ENCODE data around the gene LY6G6C. TPM values are rescaled to one million over a fixed set of nuclear protein-coding genes. Genes with fewer than 3 reads are reported as not detected.

Gene LY6G6C
- total RNA-seq, 1 experiment from 2014 or later, result 2.1 TPM

DNA sequence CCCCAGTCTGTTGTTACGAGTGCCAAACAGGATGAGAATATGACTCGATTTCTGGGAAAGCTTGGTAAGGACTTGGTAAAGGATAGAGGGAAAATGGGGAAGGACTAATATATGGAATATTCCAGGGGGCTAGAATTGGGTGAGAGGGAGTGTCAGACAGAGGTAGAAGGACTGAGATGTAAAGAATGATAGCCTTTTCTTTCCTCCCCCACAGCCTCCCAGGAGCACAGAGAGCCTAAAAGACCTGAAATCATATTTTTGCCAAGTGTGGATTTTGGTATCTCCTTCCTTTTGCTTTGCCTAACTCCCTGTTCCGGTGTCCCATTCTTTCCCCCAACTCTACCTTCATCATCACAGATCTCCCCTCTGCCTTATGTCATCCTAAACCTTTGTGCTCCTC is 21.3 kb upstream of the LY6G6C start:
- no peak overlapping the region for H3K4me3 ChIP-seq
- H3K4me1 ChIP-seq (replicated peaks; ENCODE audit: insufficient read depth), result peaks cover 37% of the 10 kb centered on the region
- no peak overlapping the region for H2AFZ ChIP-seq
- no peak overlapping the region for H3K4me2 ChIP-seq
- no TSS peak for BruUV-seq (replicated peaks)
- peaks cover 12% of the 10 kb centered on the region; the same call in 1 of the 2 replicates for H3K36me3 ChIP-seq (ENCODE audit: low read depth)
- intact Hi-C loops (cut with micrococcal nuclease; ENCODE audit: unreplicated experiment), result no loop called here
- no peak overlapping the region for H3K27ac ChIP-seq
- ChIA-PET POLR2A (ENCODE audit: unreplicated experiment) (no interaction called here), CTCF (no interaction called here)
- no peaks in the 10 kb centered on the region for H3K9me2 ChIP-seq (ENCODE audit: insufficient read depth)
- H3K79me2 ChIP-seq (ENCODE audit: low read depth), result peaks cover 7% of the 10 kb centered on the region; the same call in 1 of the 2 replicates
- no peaks in the 10 kb centered on the region for H3K27me3 ChIP-seq (ENCODE audit: insufficient read depth, low read depth)
- no peak for DNase-seq
- H3F3A ChIP-seq (ENCODE audit: insufficient read depth, low read depth), result peaks cover 38% of the 10 kb centered on the region
- no peaks in the 10 kb centered on the region for H3K9me3 ChIP-seq (ENCODE audit: insufficient read depth, low read depth)
- H4K20me1 ChIP-seq (ENCODE audit: insufficient read depth), result no peaks in the 10 kb centered on the region
- TF ChIP-seq, protein P1, sequence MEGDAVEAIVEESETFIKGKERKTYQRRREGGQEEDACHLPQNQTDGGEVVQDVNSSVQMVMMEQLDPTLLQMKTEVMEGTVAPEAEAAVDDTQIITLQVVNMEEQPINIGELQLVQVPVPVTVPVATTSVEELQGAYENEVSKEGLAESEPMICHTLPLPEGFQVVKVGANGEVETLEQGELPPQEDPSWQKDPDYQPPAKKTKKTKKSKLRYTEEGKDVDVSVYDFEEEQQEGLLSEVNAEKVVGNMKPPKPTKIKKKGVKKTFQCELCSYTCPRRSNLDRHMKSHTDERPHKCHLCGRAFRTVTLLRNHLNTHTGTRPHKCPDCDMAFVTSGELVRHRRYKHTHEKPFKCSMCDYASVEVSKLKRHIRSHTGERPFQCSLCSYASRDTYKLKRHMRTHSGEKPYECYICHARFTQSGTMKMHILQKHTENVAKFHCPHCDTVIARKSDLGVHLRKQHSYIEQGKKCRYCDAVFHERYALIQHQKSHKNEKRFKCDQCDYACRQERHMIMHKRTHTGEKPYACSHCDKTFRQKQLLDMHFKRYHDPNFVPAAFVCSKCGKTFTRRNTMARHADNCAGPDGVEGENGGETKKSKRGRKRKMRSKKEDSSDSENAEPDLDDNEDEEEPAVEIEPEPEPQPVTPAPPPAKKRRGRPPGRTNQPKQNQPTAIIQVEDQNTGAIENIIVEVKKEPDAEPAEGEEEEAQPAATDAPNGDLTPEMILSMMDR (conservative IDR thresholded peaks at IDR 0.05), result no peak
- TF ChIP-seq EZH2 (IDR thresholded peaks at IDR 0.05; ENCODE audit: low read depth), result no peak

DNA sequence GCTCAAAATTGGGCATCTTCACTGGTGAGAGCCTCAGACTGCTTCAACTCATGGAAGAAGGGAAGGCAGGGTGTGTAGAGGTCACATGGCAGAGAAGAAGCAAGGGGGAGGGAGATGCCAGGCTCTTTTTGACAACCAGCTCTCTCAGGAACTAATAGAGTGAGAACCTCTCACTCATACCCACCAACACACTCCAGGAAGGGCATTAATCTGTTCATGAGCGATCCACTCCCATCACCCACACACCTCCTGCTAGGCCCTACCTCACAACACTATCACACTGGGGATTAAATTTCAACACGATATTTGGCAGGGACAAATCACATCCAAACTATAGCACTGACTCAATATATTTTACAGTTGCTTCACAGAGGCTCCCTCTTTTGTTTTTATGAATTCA is 20.3 kb upstream of the LY6G6C start:
- Histone ChIP-seq H3K79me2 (ENCODE audit: low read depth) (peaks cover 9% of the 10 kb centered on the region), H3K4me1 (replicated peaks; ENCODE audit: insufficient read depth) (peaks cover 37% of the 10 kb centered on the region), H2AFZ (no peak overlapping the region), H3K9me2 (ENCODE audit: insufficient read depth) (no peaks in the 10 kb centered on the region), H3F3A (ENCODE audit: insufficient read depth, low read depth) (peaks cover 33% of the 10 kb centered on the region), H3K4me3 (no peak overlapping the region), H4K20me1 (ENCODE audit: insufficient read depth) (no peaks in the 10 kb centered on the region), H3K9me3 (ENCODE audit: insufficient read depth, low read depth) (no peaks in the 10 kb centered on the region), H3K27me3 (ENCODE audit: insufficient read depth, low read depth) (no peaks in the 10 kb centered on the region), H3K27ac (no peak overlapping the region), H3K36me3 (ENCODE audit: low read depth) (peaks cover 12% of the 10 kb centered on the region; the same call in 1 of the 2 replicates), H3K4me2 (no peak overlapping the region)
- DNase-seq, result no peak
- no TSS peak for BruUV-seq (replicated peaks)
- CTCF ChIA-PET, result interaction anchor here (0.5 kb wide), 1 partner anchor 88 kb away, joined by 8 read pairs; no protein-coding TSS in a partner anchor
- intact Hi-C loops (cut with micrococcal nuclease; ENCODE audit: unreplicated experiment), result no loop called here
- TF ChIP-seq, protein P1 (conservative IDR thresholded peaks at IDR 0.05), result no peak
- TF ChIP-seq EZH2 (IDR thresholded peaks at IDR 0.05; ENCODE audit: low read depth), result no peak
- POLR2A ChIA-PET (ENCODE audit: unreplicated experiment), result interaction anchor here (0.6 kb wide), 1 partner anchor 341 kb away, joined by 4 read pairs; no protein-coding TSS in a partner anchor

GRCh38 chr6:31740397-31741223 is 19.1 kb upstream of the LY6G6C start:
- BruUV-seq (replicated peaks), result TSS peak; percentile 20
- CTCF ChIA-PET, result interaction anchor here (0.5 to 1.0 kb wide), 4 partner anchors 29 to 116 kb away, joined by 3 to 7 read pairs (median 5); no protein-coding TSS in a partner anchor
- Histone ChIP-seq H3K4me2 (peak overlapping the region; percentile 83), H3K79me2 (ENCODE audit: low read depth) (peaks cover 21% of the 10 kb centered on the region), H3K27me3 (ENCODE audit: insufficient read depth, low read depth) (no peaks in the 10 kb centered on the region), H3K4me3 (peak overlapping the region; percentile 69), H3K36me3 (ENCODE audit: low read depth) (peaks cover 12% of the 10 kb centered on the region; the same call in 1 of the 2 replicates), H3K9me3 (ENCODE audit: insufficient read depth, low read depth) (no peaks in the 10 kb centered on the region), H3K9me2 (ENCODE audit: insufficient read depth) (no peaks in the 10 kb centered on the region), H4K20me1 (ENCODE audit: insufficient read depth) (no peaks in the 10 kb centered on the region), H3K4me1 (replicated peaks; ENCODE audit: insufficient read depth) (peaks cover 33% of the 10 kb centered on the region), H3K27ac (peak overlapping the region; percentile 14; the same call in 1 of the 2 replicates), H2AFZ (peak overlapping the region; percentile 89), H3F3A (ENCODE audit: insufficient read depth, low read depth) (peaks cover 28% of the 10 kb centered on the region)
- TF ChIP-seq, protein P1 (conservative IDR thresholded peaks at IDR 0.05), result no peak
- TF ChIP-seq EZH2 (IDR thresholded peaks at IDR 0.05; ENCODE audit: low read depth), result no peak
- intact Hi-C loops (cut with micrococcal nuclease; ENCODE audit: unreplicated experiment), result no loop called here
- peak in 1 of 2 experiments; percentile 29 for DNase-seq
- POLR2A ChIA-PET (ENCODE audit: unreplicated experiment), result interaction anchor here (0.6 to 0.8 kb wide), 4 partner anchors 122 to 472 kb away, joined by 4 to 6 read pairs (median 4); partner anchors contain the start of gene NEU1

Measured in PC-9 (cell line).